ENCODE measurements around the gene EML5.
"Not testable (repeated sequence)": the region's sequence is repeated elsewhere in the genome, so short reads cannot be mapped to it uniquely, and the experiment has no call there.

The EML5 gene

GRCh38 chr14:88802596-88802995 lies 9.8 kb upstream of the EML5 start:
- DNase-seq (ENCODE audit: low spot score): no peak

GRCh38 chr14:88799522-88799921 lies 6.8 kb upstream of the EML5 start:
- no peak for DNase-seq (ENCODE audit: low spot score)

- no peak for DNase-seq (ENCODE audit: low spot score)
These were observed 5.4 kb upstream of the EML5 start for GRCh38 chr14:88798156-88798555.

- DNase-seq (ENCODE audit: low spot score): no peak
These were observed 489 bp upstream of the EML5 start for GRCh38 chr14:88793259-88793625.

GRCh38 chr14:88791629-88792472 lies 902 bp downstream of the EML5 start:
- DNase-seq (ENCODE audit: low spot score): no peak

- DNase-seq (ENCODE audit: low spot score): no peak
These were observed 1.5 kb downstream of the EML5 start for GRCh38 chr14:88791252-88791621.

GRCh38 chr14:88790501-88791251 lies 2.1 kb downstream of the EML5 start:
- no peak for DNase-seq (ENCODE audit: low spot score)

- not testable (repeated sequence) for DNase-seq (ENCODE audit: low spot score)
These were observed 3.2 kb downstream of the EML5 start for GRCh38 chr14:88789573-88789972.

- DNase-seq (ENCODE audit: low spot score): no peak
These were observed 6.0 kb downstream of the EML5 start for GRCh38 chr14:88786715-88787114.

GRCh38 chr14:88785911-88786310 lies 6.8 kb downstream of the EML5 start:
- DNase-seq (ENCODE audit: low spot score): no peak

GRCh38 chr14:88775532-88775931 lies 17.2 kb downstream of the EML5 start:
- no peak for DNase-seq (ENCODE audit: low spot score)

GRCh38 chr14:88770736-88771135 lies 22.0 kb downstream of the EML5 start:
- no peak for DNase-seq (ENCODE audit: low spot score)

GRCh38 chr14:88765130-88765529 lies 27.6 kb downstream of the EML5 start:
- DNase-seq (ENCODE audit: low spot score): no peak

GRCh38 chr14:88753873-88754272 lies 38.9 kb downstream of the EML5 start:
- no peak for DNase-seq (ENCODE audit: low spot score)

GRCh38 chr14:88750945-88751344 lies 41.8 kb downstream of the EML5 start:
- no peak for DNase-seq (ENCODE audit: low spot score)

GRCh38 chr14:88750413-88750812 lies 42.3 kb downstream of the EML5 start:
- DNase-seq (ENCODE audit: low spot score): no peak

GRCh38 chr14:88749139-88749538 lies 43.6 kb downstream of the EML5 start:
- no peak for DNase-seq (ENCODE audit: low spot score)

GRCh38 chr14:88748288-88748687 lies 44.5 kb downstream of the EML5 start:
- DNase-seq (ENCODE audit: low spot score): no peak

- no peak for DNase-seq (ENCODE audit: low spot score)
These were observed 46.7 kb downstream of the EML5 start for GRCh38 chr14:88746052-88746451.

GRCh38 chr14:88737245-88737644 lies 55.5 kb downstream of the EML5 start:
- no peak for DNase-seq (ENCODE audit: low spot score)

- no peak for DNase-seq (ENCODE audit: low spot score)
These were observed 59.6 kb downstream of the EML5 start for GRCh38 chr14:88733121-88733520.

- no peak for DNase-seq (ENCODE audit: low spot score)
These were observed 63.6 kb downstream of the EML5 start for GRCh38 chr14:88729159-88729558.

GRCh38 chr14:88727057-88727456 lies 65.7 kb downstream of the EML5 start:
- no peak for DNase-seq (ENCODE audit: low spot score)

- no peak for DNase-seq (ENCODE audit: low spot score)
These were observed 82.0 kb downstream of the EML5 start for GRCh38 chr14:88710709-88711108.

Measured in kidney capillary endothelial cell (primary cell).